GM12892 (cell line): ENCODE results near the gene THADA.

Source experiments
- POLR2A ChIP-seq: IDR thresholded peaks from 2 replicates; pipeline ENCODE4 v1.6.1; 2011; ENCODE audit warnings: low read depth, low read length, control low read depth
- POLR2AphosphoS5 ChIP-seq: IDR thresholded peaks from 2 replicates; pipeline ENCODE4 v1.6.1; 2011; ENCODE audit warnings: low read depth, low read length, control low read depth
- TAF1 ChIP-seq: IDR thresholded peaks from 2 replicates; pipeline ENCODE4 v1.6.1; 2011; ENCODE audit warnings: low read depth, mild to moderate bottlenecking, control low read depth, low read length, borderline replicate concordance

GRCh38 chr2:43417300-43417699, 178.5 kb downstream of the THADA start:
- TF ChIP-seq POLR2A (no peak), POLR2AphosphoS5 (no peak), TAF1 (no peak)
